GM19467 (cell line): ENCODE measurements around the gene PAN3.
A peak's percentile ranks its signal among the peaks of the same experiment; 100 is the strongest.
"Not testable (repeated sequence)": the region's sequence is repeated elsewhere in the genome, so short reads cannot be mapped to it uniquely, and the experiment has no call there.

Source experiments
- ATAC-seq: cut with Tn5 transposase; IDR thresholded peaks from one replicate; pipeline ENCODE4 v1.9.1; 2021; ENCODE audit warnings: mild to moderate bottlenecking, moderate library complexity; ENCODE audit not compliant: unreplicated experiment

The PAN3 gene

GRCh38 chr13:28138012-28138755 lies at the start of gene PAN3:
Gene PAN3, plus strand, starts transcription at chr13:28138545. Its CDS starts 113 bp downstream, at chr13:28138658.
- peak; percentile 57 for ATAC-seq

GRCh38 chr13:28089065-28089464 lies 49.3 kb upstream of the PAN3 start:
- ATAC-seq, result no peak

- no peak for ATAC-seq
These were observed 45.9 kb upstream of the PAN3 start for GRCh38 chr13:28092431-28092830.

GRCh38 chr13:28093881-28094280 lies 44.5 kb upstream of the PAN3 start:
- ATAC-seq, result no peak

- no peak for ATAC-seq
These were observed 44.0 kb upstream of the PAN3 start for GRCh38 chr13:28094306-28094705.

- no peak for ATAC-seq
These were observed 40.8 kb upstream of the PAN3 start for GRCh38 chr13:28097503-28097902.

GRCh38 chr13:28099396-28100149 lies 38.8 kb upstream of the PAN3 start:
- ATAC-seq, result no peak

- ATAC-seq, result no peak
These were observed 37.9 kb upstream of the PAN3 start, which contains the start of gene FLT3 for GRCh38 chr13:28100150-28101121. Gene FLT3, minus strand, starts transcription at chr13:28100576. Its CDS starts 66 bp downstream, at chr13:28100510.

- not testable (repeated sequence) for ATAC-seq
These were observed 36.5 kb upstream of the PAN3 start for GRCh38 chr13:28101886-28102285.

GRCh38 chr13:28106976-28107375 lies 31.4 kb upstream of the PAN3 start:
- ATAC-seq, result no peak

- ATAC-seq, result no peak
These were observed 27.9 kb upstream of the PAN3 start for GRCh38 chr13:28110414-28110813.

GRCh38 chr13:28116736-28117135 lies 21.6 kb upstream of the PAN3 start:
- ATAC-seq, result no peak

- ATAC-seq, result no peak
These were observed 20.5 kb upstream of the PAN3 start for GRCh38 chr13:28117689-28118377.

- ATAC-seq, result no peak
These were observed 18.0 kb upstream of the PAN3 start for GRCh38 chr13:28120317-28120716.

- no peak for ATAC-seq
These were observed 17.1 kb upstream of the PAN3 start for GRCh38 chr13:28121224-28121623.

- ATAC-seq, result no peak
These were observed 10.3 kb upstream of the PAN3 start for GRCh38 chr13:28128030-28128429.

- no peak for ATAC-seq
These were observed 9.4 kb upstream of the PAN3 start for GRCh38 chr13:28128926-28129325.

- ATAC-seq, result no peak
These were observed 8.2 kb upstream of the PAN3 start for GRCh38 chr13:28129911-28130693.

GRCh38 chr13:28131646-28132045 lies 6.7 kb upstream of the PAN3 start:
- ATAC-seq, result no peak

- no peak for ATAC-seq
These were observed 1.4 kb upstream of the PAN3 start for GRCh38 chr13:28136916-28137315.
